HCT116 (cell line): ENCODE measurements around the gene DPYSL5. TPM values are rescaled to one million over a fixed set of nuclear protein-coding genes. Genes with fewer than 3 reads are reported as not detected.

Source experiments
- ATAC-seq: fragments of 200-7000 bp; cut with Tn5 transposase; 2 replicates; pipeline ENCODE4 v1.9.1; 2020; ENCODE audit warnings: mild to moderate bottlenecking, moderate library complexity
- BruUV-seq: library from RNA; stranded (reverse); fragments of 400-500 nt; replicated peaks from 2 replicates; lab custom pipeline; 2021; lab: Mats Ljungman, UMichigan
- CTCF ChIA-PET: fragments of 300-600 bp; sonication (Branson Sonifier 250); formaldehyde crosslinking; loops from one replicate; lab custom pipeline; 2021; ENCODE audit warnings: antibody characterized with exemption; lab: Charles Lee
- POLR2A ChIA-PET: fragments of 300-600, 350-600 bp; sonication (Branson Sonifier 250); formaldehyde crosslinking; loops from one replicate; lab custom pipeline; 2021; ENCODE audit warnings: antibody characterized with exemption; lab: Charles Lee
- RAD21 ChIA-PET, 2 experiments: fragments of 300-600 bp; sonication (Branson Sonifier 250); formaldehyde crosslinking; loops; one replicate each; lab custom pipeline; 2023; ENCODE audit warnings: low total read pairs in 2 of 2; ENCODE audit not compliant: uncharacterized antibody in 2 of 2, unreplicated experiment in 2 of 2, low non-redundant PET in 1 of 2; lab: Charles Lee
- DNase-seq: peaks from one replicate; pipeline ENCODE4 v3.0.0-alpha.2; 2010; ENCODE audit warnings: low read depth, low spot score
- H2AFZ ChIP-seq: fragments of 200-600 bp; shearing (Covaris generic), sonication (generic); 2 replicates; pipeline ENCODE4 v1.6.1; 2017; ENCODE audit warnings: low read depth, mixed run types, mixed read lengths, antibody characterized with exemption, low read length; ENCODE audit not compliant: poor library complexity, severe bottlenecking
- H3K27ac ChIP-seq: 2 replicates; pipeline ENCODE4 v1.5.1; 2012; ENCODE audit warnings: low read depth, low read length
- H3K27me3 ChIP-seq: fragments of 200-600 bp; sonication (generic); 2 replicates; pipeline ENCODE4 v1.6.1; 2016; ENCODE audit warnings: mixed run types, low read length, mixed read lengths; ENCODE audit not compliant: insufficient read depth
- H3K36me3 ChIP-seq, 2 experiments: fragments of 200-500 bp in 1 of 2; fragments of 200-600 bp in 1 of 2; sonication (Bioruptor generic) in 1 of 2; sonication (generic) in 1 of 2; 2 replicates each; pipeline versions ENCODE4 v1.5.1 to v1.6.1; 2014 to 2016; ENCODE audit warnings: low read length in 2 of 2, inconsistent platforms in 1 of 2, mixed read lengths in 1 of 2, mixed run types in 1 of 2; ENCODE audit not compliant: insufficient read depth in 2 of 2, control insufficient read depth in 1 of 2
- H3K4me1 ChIP-seq, 2 experiments: fragments of 200-600 bp in 1 of 2; sonication (generic) in 1 of 2; 2 replicates each; pipeline versions ENCODE4 v1.5.1 to v1.6.1; 2012 to 2017; ENCODE audit warnings: low read length in 2 of 2, inconsistent platforms in 1 of 2, mild to moderate bottlenecking in 1 of 2, mixed read lengths in 1 of 2, mixed run types in 1 of 2, moderate library complexity in 1 of 2; ENCODE audit not compliant: insufficient read depth in 2 of 2, control insufficient read depth in 1 of 2
- H3K4me2 ChIP-seq: fragments of 200-600 bp; sonication (generic); 2 replicates; pipeline ENCODE4 v1.6.1; 2017; ENCODE audit warnings: mixed run types, low read length, mixed read lengths
- H3K4me3 ChIP-seq, 2 experiments: fragments of 200-600 bp in 1 of 2; sonication (generic) in 1 of 2; replicated peaks in 1 of 2; 2 replicates each; pipeline ENCODE4 v1.5.1; 2011 to 2016; ENCODE audit warnings: low read length in 2 of 2, control low read depth in 1 of 2, low read depth in 1 of 2, mild to moderate bottlenecking in 1 of 2, mixed read lengths in 1 of 2, mixed run types in 1 of 2
- H3K79me2 ChIP-seq: fragments of 200-600 bp; sonication (generic); 2 replicates; pipeline ENCODE4 v1.6.1; 2017; ENCODE audit warnings: mild to moderate bottlenecking, mixed run types, low read length, moderate library complexity, mixed read lengths; ENCODE audit not compliant: insufficient read depth
- H3K9ac ChIP-seq: fragments of 200-600 bp; sonication (generic); 2 replicates; pipeline ENCODE4 v1.6.1; 2016; ENCODE audit warnings: low read length, mixed read lengths
- H3K9me2 ChIP-seq: fragments of 200-600 bp; sonication (generic), shearing (Covaris generic); 2 replicates; pipeline ENCODE4 v1.6.1; 2017; ENCODE audit warnings: mixed run types, mild to moderate bottlenecking, moderate library complexity; ENCODE audit not compliant: insufficient read depth
- H3K9me3 ChIP-seq, 2 experiments: fragments of 200-500 bp in 1 of 2; fragments of 200-600 bp in 1 of 2; sonication (Bioruptor generic) in 1 of 2; sonication (generic) in 1 of 2; 2 replicates each; pipeline ENCODE4 v1.6.1; 2014 to 2017; ENCODE audit warnings: low read length in 2 of 2, mixed read lengths in 2 of 2, inconsistent platforms in 1 of 2, low read depth in 1 of 2, mild to moderate bottlenecking in 1 of 2, mixed run types in 1 of 2, moderate library complexity in 1 of 2; ENCODE audit not compliant: control insufficient read depth in 1 of 2, insufficient read depth in 1 of 2
- H4K20me1 ChIP-seq: fragments of 200-600 bp; sonication (generic), shearing (Covaris generic); 2 replicates; pipeline ENCODE4 v1.6.1; 2017; ENCODE audit warnings: mixed run types, mild to moderate bottlenecking, moderate library complexity; ENCODE audit not compliant: insufficient read depth
- ATF3 ChIP-seq: IDR thresholded peaks from 2 replicates; pipeline ENCODE4 v1.6.1; 2012
- CBX3 ChIP-seq: IDR thresholded peaks from 2 replicates; pipeline ENCODE4 v1.6.1; 2012; ENCODE audit warnings: low read depth
- CEBPB ChIP-seq: IDR thresholded peaks from 2 replicates; pipeline ENCODE4 v1.6.1; 2012; ENCODE audit warnings: low read depth
- CTCF ChIP-seq, 3 experiments: fragments of 200-600 bp in 1 of 3; sonication (generic) in 1 of 3; IDR thresholded peaks in 2 of 3; conservative IDR thresholded peaks in 1 of 3; 2 replicates each; pipeline ENCODE4 v1.5.1; 2012 to 2017; ENCODE audit warnings: low read depth in 2 of 3, low read length in 2 of 3, antibody characterized with exemption in 1 of 3, borderline replicate concordance in 1 of 3, control low read depth in 1 of 3, mild to moderate bottlenecking in 1 of 3, mixed read lengths in 1 of 3, mixed run types in 1 of 3, moderate library complexity in 1 of 3; ENCODE audit not compliant: insufficient read depth in 1 of 3
- FOSL1 ChIP-seq: IDR thresholded peaks from 2 replicates; pipeline ENCODE4 v1.6.1; 2012; ENCODE audit warnings: low read depth
- JUND ChIP-seq: IDR thresholded peaks from 2 replicates; pipeline ENCODE4 v1.6.1; 2012
- RAD21 ChIP-seq: IDR thresholded peaks from 2 replicates; pipeline ENCODE4 v1.6.1; 2012; ENCODE audit warnings: low read depth, mild to moderate bottlenecking
- REST ChIP-seq: IDR thresholded peaks from 2 replicates; pipeline ENCODE4 v1.6.1; 2012; ENCODE audit warnings: low read depth
- intact Hi-C: fragments of 100-400 bp; cut with micrococcal nuclease; formaldehyde crosslinking; loops from 2 replicates; pipeline ENCODE4 v1.10.0; 2022
- total RNA-seq: library from RNA; stranded (reverse); gene quantifications from one replicate; pipeline ENCODE4 v1.2.1, GENCODE V29; 2021; ENCODE audit not compliant: unreplicated experiment

Gene DPYSL5
- total RNA-seq, 1 experiment from 2014 or later, result 8.4 TPM

GRCh38 chr2:26997394-26997793 lies 149.5 kb downstream of the DPYSL5 start:
- H3K9me3 ChIP-seq, result no peaks in the 10 kb centered on the region
- no peak overlapping the region for H3K4me3 ChIP-seq
- no peaks in the 10 kb centered on the region for H3K36me3 ChIP-seq
- H3K4me2 ChIP-seq, result no peak overlapping the region
- H3K9ac ChIP-seq, result no peak overlapping the region
- POLR2A ChIA-PET, result no interaction called here
- CTCF ChIA-PET, result no interaction called here
- H3K4me1 ChIP-seq, result peaks cover 0 to 6% of the 10 kb centered on the region in 2 experiments; a peak in 2 of 4 replicates
- H3K79me2 ChIP-seq, result no peaks in the 10 kb centered on the region
- no peak overlapping the region for H2AFZ ChIP-seq
- H3K27ac ChIP-seq, result no peak overlapping the region
- BruUV-seq, result no TSS peak
- RAD21 ChIA-PET, result no interaction called here
- DNase-seq, result no peak
- intact Hi-C loops, result no loop called here
- H3K9me2 ChIP-seq, result no peaks in the 10 kb centered on the region
- ATAC-seq, result no peak
- no peaks in the 10 kb centered on the region for H3K27me3 ChIP-seq
- no peaks in the 10 kb centered on the region for H4K20me1 ChIP-seq
- TF ChIP-seq FOSL1 (no peak), CEBPB (no peak), RAD21 (no peak), REST (no peak), ATF3 (no peak), JUND (no peak), CTCF (IDR thresholded peaks at IDR 0.05 in 2 of 3, conservative IDR thresholded peaks at IDR 0.05 in 1 of 3; ENCODE audit: borderline replicate concordance in 1 of 3, insufficient read depth in 1 of 3, low read depth in 2 of 3, low read length in 2 of 3) (no peak), CBX3 (no peak)
